Nephron progenitor cell (in vitro differentiated cells): Measurements from ENCODE around the gene MOV10L1.

Source experiments
- DNase-seq: peaks from one replicate; pipeline ENCODE4 v3.0.0; 2021
- H3K27ac Mint-ChIP-seq: 2 replicates; pipeline ENCODE4 v1.8.0; 2021; ENCODE audit warnings: mild to moderate bottlenecking, moderate library complexity, mixed read lengths
- H3K27me3 Mint-ChIP-seq: 2 replicates; pipeline ENCODE4 v1.8.0; 2021; ENCODE audit warnings: mild to moderate bottlenecking, low read depth, mixed read lengths; ENCODE audit not compliant: poor library complexity
- H3K36me3 Mint-ChIP-seq: 2 replicates; pipeline ENCODE4 v1.8.0; 2021; ENCODE audit warnings: low read depth, mixed read lengths
- H3K4me1 Mint-ChIP-seq: 2 replicates; pipeline ENCODE4 v1.8.0; 2021; ENCODE audit warnings: mixed read lengths
- H3K4me3 Mint-ChIP-seq: 2 replicates; pipeline ENCODE4 v1.8.0; 2021; ENCODE audit warnings: mild to moderate bottlenecking, moderate library complexity, mixed read lengths
- H3K9me3 Mint-ChIP-seq: 2 replicates; pipeline ENCODE4 v1.8.0; 2021; ENCODE audit warnings: mild to moderate bottlenecking, moderate library complexity, mixed read lengths
- TF ChIP-seq, protein P1 (sequence below): fragments of 200-600 bp; sonication (generic); IDR thresholded peaks from 2 replicates; pipeline ENCODE4 v1.5.0; 2021; ENCODE audit warnings: antibody characterized with exemption

MOV10L1 gene

DNA sequence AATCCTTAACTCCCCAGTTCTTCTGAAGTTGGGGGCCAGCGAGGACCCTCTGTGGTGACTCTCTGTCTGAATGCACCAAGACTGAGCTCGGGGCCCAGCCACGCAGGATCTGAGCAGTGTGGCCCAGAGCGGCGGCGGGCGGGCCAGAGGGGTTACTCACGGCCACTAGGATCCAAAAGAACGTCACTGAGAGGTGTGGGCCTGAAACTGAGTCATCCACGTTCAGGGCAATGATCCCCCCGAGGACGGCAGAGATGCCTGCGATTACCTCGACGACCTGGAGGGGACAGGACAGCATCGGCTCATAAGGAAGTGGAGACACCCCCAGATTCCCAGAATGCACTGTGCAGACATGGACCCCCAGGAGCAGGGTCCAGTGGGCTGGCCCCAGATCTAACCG, 15.8 kb upstream of the MOV10L1 start:
- Mint-ChIP-seq H3K27me3 (peaks cover 6% of the 10 kb centered on the region), H3K4me1 (peaks cover 17% of the 10 kb centered on the region), H3K4me3 (no peak overlapping the region), H3K36me3 (no peaks in the 10 kb centered on the region), H3K27ac (no peak overlapping the region), H3K9me3 (no peaks in the 10 kb centered on the region)
- TF ChIP-seq, protein P1, sequence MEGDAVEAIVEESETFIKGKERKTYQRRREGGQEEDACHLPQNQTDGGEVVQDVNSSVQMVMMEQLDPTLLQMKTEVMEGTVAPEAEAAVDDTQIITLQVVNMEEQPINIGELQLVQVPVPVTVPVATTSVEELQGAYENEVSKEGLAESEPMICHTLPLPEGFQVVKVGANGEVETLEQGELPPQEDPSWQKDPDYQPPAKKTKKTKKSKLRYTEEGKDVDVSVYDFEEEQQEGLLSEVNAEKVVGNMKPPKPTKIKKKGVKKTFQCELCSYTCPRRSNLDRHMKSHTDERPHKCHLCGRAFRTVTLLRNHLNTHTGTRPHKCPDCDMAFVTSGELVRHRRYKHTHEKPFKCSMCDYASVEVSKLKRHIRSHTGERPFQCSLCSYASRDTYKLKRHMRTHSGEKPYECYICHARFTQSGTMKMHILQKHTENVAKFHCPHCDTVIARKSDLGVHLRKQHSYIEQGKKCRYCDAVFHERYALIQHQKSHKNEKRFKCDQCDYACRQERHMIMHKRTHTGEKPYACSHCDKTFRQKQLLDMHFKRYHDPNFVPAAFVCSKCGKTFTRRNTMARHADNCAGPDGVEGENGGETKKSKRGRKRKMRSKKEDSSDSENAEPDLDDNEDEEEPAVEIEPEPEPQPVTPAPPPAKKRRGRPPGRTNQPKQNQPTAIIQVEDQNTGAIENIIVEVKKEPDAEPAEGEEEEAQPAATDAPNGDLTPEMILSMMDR, result no peak
- DNase-seq, result no peak

- Mint-ChIP-seq H3K4me3 (no peak overlapping the region), H3K9me3 (no peaks in the 10 kb centered on the region), H3K36me3 (no peaks in the 10 kb centered on the region), H3K27me3 (peaks cover 6% of the 10 kb centered on the region), H3K27ac (no peak overlapping the region), H3K4me1 (peaks cover 25% of the 10 kb centered on the region)
- DNase-seq, result no peak
- TF ChIP-seq, protein P1, result no peak
Measured at GRCh38 chr22:50074551-50075530, 15.0 kb upstream of the MOV10L1 start.

DNA sequence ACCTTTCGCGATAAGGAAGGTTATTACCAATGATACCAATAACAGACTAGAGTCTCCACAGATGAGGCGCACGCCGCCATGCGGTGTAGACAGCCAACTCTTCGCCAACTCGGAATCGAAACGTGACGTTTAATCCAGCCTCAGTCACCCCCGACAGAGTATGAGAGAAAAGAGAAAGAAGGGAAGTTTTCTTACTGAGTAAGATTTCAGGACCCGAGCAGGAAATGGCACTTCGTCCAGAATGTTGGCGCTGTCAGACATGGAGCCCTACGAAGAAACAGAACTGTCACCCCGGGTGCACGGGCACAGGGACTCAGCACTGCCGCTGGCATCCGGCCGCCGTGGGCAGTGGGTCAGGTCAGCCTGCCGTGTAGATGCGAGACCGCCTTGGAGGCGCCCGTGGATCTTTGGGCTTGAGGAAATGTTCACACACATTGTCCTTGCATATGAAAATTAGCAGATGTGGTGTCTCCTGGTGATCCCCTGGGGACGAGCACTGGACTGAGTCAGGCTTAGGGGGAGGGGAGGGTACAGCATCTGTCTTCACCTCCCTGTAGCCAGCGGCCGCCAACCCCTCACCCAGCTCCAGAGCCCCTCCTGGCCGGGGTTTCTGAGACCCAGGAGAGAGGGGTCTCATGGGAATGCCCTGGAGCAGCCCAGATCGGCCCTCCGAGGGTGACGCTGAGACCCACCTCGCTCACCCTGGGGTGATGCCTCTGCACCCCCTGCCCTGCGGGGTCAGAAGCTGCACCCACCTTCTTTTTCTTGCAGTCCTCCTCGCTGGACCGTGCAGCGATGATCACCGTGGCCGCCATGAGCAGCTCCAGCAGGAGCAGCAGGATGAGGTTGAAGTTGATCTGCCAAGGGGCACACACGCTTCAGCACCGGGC, 12.9 kb upstream of the MOV10L1 start:
- TF ChIP-seq, protein P1, result no peak
- Mint-ChIP-seq H3K4me1 (peaks cover 40% of the 10 kb centered on the region), H3K36me3 (no peaks in the 10 kb centered on the region), H3K27me3 (peaks cover 9% of the 10 kb centered on the region), H3K9me3 (no peaks in the 10 kb centered on the region), H3K27ac (no peak overlapping the region), H3K4me3 (peak overlapping the region; percentile 43)
- no peak for DNase-seq

GRCh38 chr22:50078246-50078645, 11.6 kb upstream of the MOV10L1 start:
- Mint-ChIP-seq H3K9me3 (no peaks in the 10 kb centered on the region), H3K36me3 (no peaks in the 10 kb centered on the region), H3K27ac (no peak overlapping the region), H3K4me3 (no peak overlapping the region), H3K27me3 (peaks cover 12% of the 10 kb centered on the region), H3K4me1 (peaks cover 47% of the 10 kb centered on the region)
- TF ChIP-seq, protein P1, result no peak
- DNase-seq, result no peak

DNA sequence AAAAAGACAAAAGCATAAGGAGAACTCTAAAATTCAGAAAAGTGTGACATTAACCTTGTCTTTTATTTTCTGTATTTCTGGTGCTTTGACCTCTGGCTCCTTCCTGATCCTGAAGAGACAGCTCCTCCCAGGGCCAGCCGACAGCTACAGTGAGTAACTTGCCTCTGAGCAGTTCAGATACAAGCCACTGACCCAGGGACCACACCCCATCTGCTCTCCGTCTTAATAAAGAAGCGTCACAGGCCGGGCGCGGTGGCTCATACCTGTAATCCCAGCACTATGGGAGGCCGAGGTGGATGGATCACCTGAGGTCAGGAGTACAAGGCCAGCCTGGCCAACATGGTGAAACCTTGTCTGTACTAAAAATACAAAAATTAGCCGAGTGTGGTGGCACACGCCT, 11.0 kb upstream of the MOV10L1 start:
- Mint-ChIP-seq H3K27ac (no peak overlapping the region), H3K4me3 (no peak overlapping the region), H3K9me3 (no peaks in the 10 kb centered on the region), H3K4me1 (peaks cover 52% of the 10 kb centered on the region), H3K36me3 (no peaks in the 10 kb centered on the region), H3K27me3 (peaks cover 13% of the 10 kb centered on the region)
- DNase-seq, result no peak
- TF ChIP-seq, protein P1, result no peak
